ENCODE data around the gene EBP.

- TF ChIP-seq CTCF (IDR thresholded peaks at IDR 0.05) (no peak), ZFX (IDR thresholded peaks at IDR 0.05; ENCODE audit: borderline replicate concordance) (no peak)
Measured at GRCh38 chrX:48491809-48492208, 29.8 kb upstream of the EBP start.
